ENCODE results near the gene NPB. TPM values are rescaled to one million over a fixed set of nuclear protein-coding genes. Genes with fewer than 3 reads are reported as not detected.

NPB gene
- total RNA-seq, 2 experiments from 2014 or later: 0.20 TPM; not detected in 1

- H3K27ac Mint-ChIP-seq: no peak overlapping the region
- Histone ChIP-seq H3K4me3 (ENCODE audit: low read length) (no peak overlapping the region), H3K27me3 (ENCODE audit: control insufficient read depth in 1 of 2, insufficient read depth in 2 of 2, low read length in 2 of 2) (no peaks in the 10 kb centered on the region), H3K36me3 (ENCODE audit: insufficient read depth, low read length) (peaks cover 55% of the 10 kb centered on the region), H3K4me1 (ENCODE audit: insufficient read depth, low read length) (peaks cover 50% of the 10 kb centered on the region), H3K27ac (ENCODE audit: low read depth in 1 of 2, low read length in 2 of 2) (no peak overlapping the region), H3K9me3 (ENCODE audit: control insufficient read depth in 1 of 2, insufficient read depth in 1 of 2, low read length in 2 of 2) (no peaks in the 10 kb centered on the region)
- POLR2A ChIA-PET: interaction anchor here (0.6 to 1.6 kb wide), 2 partner anchors 14 to 155 kb away, joined by 3 read pairs; partner anchors contain the start of gene MRPL12
- H3K36me3 Mint-ChIP-seq (ENCODE audit: low read depth): peaks cover 41% of the 10 kb centered on the region
- CTCF ChIA-PET: no interaction called here
- no peak for TF ChIP-seq CTCF (IDR thresholded peaks at IDR 0.05)
- no peaks in the 10 kb centered on the region for H3K9me3 Mint-ChIP-seq
- H3K4me1 Mint-ChIP-seq (ENCODE audit: low read depth): peaks cover 27% of the 10 kb centered on the region
- no peaks in the 10 kb centered on the region for H3K27me3 Mint-ChIP-seq
- DNase-seq (peak in 1 of 14 experiments; percentile 46), ATAC-seq (ENCODE audit: poor library complexity) (no peak)
- intact Hi-C loops (cut with DNase I, micrococcal nuclease): loop anchor here in 1 of 2 experiments (5.0 kb wide), 1 partner anchor 176 kb away; the partner anchor contains the start of genes ARL16 and HGS
- H3K4me3 Mint-ChIP-seq: peak overlapping the region; percentile 34
Measured at GRCh38 chr17:81858170-81858966, 43.7 kb upstream of the NPB start.

- Histone ChIP-seq H3K4me3 (ENCODE audit: low read length) (peak overlapping the region; percentile 78), H3K36me3 (ENCODE audit: insufficient read depth, low read length) (peaks cover 54% of the 10 kb centered on the region), H3K9me3 (ENCODE audit: control insufficient read depth in 1 of 2, insufficient read depth in 1 of 2, low read length in 2 of 2) (no peaks in the 10 kb centered on the region), H3K4me1 (ENCODE audit: insufficient read depth, low read length) (peaks cover 54% of the 10 kb centered on the region), H3K27ac (ENCODE audit: low read depth in 1 of 2, low read length in 2 of 2) (peak overlapping the region in 1 of 2 donors; percentile 56), H3K27me3 (ENCODE audit: control insufficient read depth in 1 of 2, insufficient read depth in 2 of 2, low read length in 2 of 2) (no peaks in the 10 kb centered on the region)
- ATAC-seq (ENCODE audit: poor library complexity) (no peak), DNase-seq (peak in 1 of 14 experiments; percentile 38)
- TF ChIP-seq CTCF (IDR thresholded peaks at IDR 0.05): no peak
- intact Hi-C loops (cut with DNase I, micrococcal nuclease): loop anchor here in 1 of 2 experiments (5.0 kb wide), 1 partner anchor 177 kb away; the partner anchor contains the start of genes ARL16 and HGS
- H3K27me3 Mint-ChIP-seq: no peaks in the 10 kb centered on the region
- peak overlapping the region; percentile 87 for H3K4me3 Mint-ChIP-seq
- ChIA-PET POLR2A (interaction anchor here (1.0 to 1.6 kb wide), 3 partner anchors 11 to 156 kb away, joined by 3 to 7 read pairs (median 3); partner anchors contain the start of genes MCRIP1 and MRPL12), CTCF (no interaction called here)
- H3K27ac Mint-ChIP-seq: peak overlapping the region; percentile 72
- peaks cover 33% of the 10 kb centered on the region for H3K36me3 Mint-ChIP-seq (ENCODE audit: low read depth)
- no peaks in the 10 kb centered on the region for H3K9me3 Mint-ChIP-seq
- peaks cover 29% of the 10 kb centered on the region for H3K4me1 Mint-ChIP-seq (ENCODE audit: low read depth)
Measured at GRCh38 chr17:81858967-81859905, 42.8 kb upstream of the NPB start.
